GM12878 (cell line): ENCODE measurements around the gene FERMT1. TPM values are rescaled to one million over a fixed set of nuclear protein-coding genes. Genes with fewer than 3 reads are reported as not detected.

Experiments used
- BCL11A ChIP-seq: IDR thresholded peaks from 2 replicates; pipeline ENCODE4 v1.6.1; 2011; ENCODE audit warnings: low read depth, low read length
- BCLAF1 ChIP-seq: fragments of 450-650 bp; IDR thresholded peaks from 2 replicates; pipeline ENCODE4 v1.6.1; 2017; ENCODE audit warnings: antibody characterized with exemption, mild to moderate bottlenecking, moderate library complexity
- ELK1 ChIP-seq: IDR thresholded peaks from 2 replicates; pipeline ENCODE4 v1.6.1; 2012; ENCODE audit warnings: low read depth, low read length, improper control_type of control experiment
- MXI1 ChIP-seq: fragments of 150-350 bp; IDR thresholded peaks from 2 replicates; pipeline ENCODE4 v1.6.1; 2011; ENCODE audit warnings: low read depth, mild to moderate bottlenecking, inconsistent platforms, low read length, improper control_type of control experiment
- NKRF ChIP-seq: fragments of 450-650 bp; conservative IDR thresholded peaks from 2 replicates; pipeline ENCODE4 v1.6.1; 2017; ENCODE audit warnings: mild to moderate bottlenecking, moderate library complexity
- SUZ12 ChIP-seq: fragments of 200-600 bp; sonication (generic); IDR thresholded peaks from one replicate; pipeline ENCODE4 v1.6.1; 2018; ENCODE audit warnings: antibody characterized with exemption, mild to moderate bottlenecking; ENCODE audit not compliant: unreplicated experiment
- polyA plus RNA-seq, 11 experiments: library from polyadenylated mRNA; depleted of rRNA in 4 of 11; unstranded in 6 of 11; stranded (reverse) in 5 of 11; fragments of >200 nt; fragmentation: Nextera tagmentation in 4 of 11; fragmentation: Illumina TruSeq in 1 of 11; extraction: Ambion mirVana in 4 of 11; extraction: Trizol in 1 of 11; gene quantifications; 1 replicate in 1 of 11; 2 replicates in 10 of 11; pipeline versions ENCODE4 v1.2.1 to v1.2.3, GENCODE V29; 2011 to 2016; ENCODE audit warnings: inconsistent platforms in 2 of 11, missing spikeins in 2 of 11, low read depth in 1 of 11
- total RNA-seq, 4 experiments: library from RNA; depleted of rRNA in 3 of 4; stranded (reverse); fragments of >200 nt in 3 of 4; fragmentation: Illumina TruSeq in 1 of 4; extraction: Trizol in 1 of 4; gene quantifications; 2 replicates each; pipeline versions ENCODE4 v1.2.1 to v1.2.3, GENCODE V29; 2013 to 2021

The FERMT1 gene
- total and polyA plus RNA-seq, 10 of the 15 experiments (the other 5 are each of a cell fraction or from before 2014, with no cell fraction given) = 0.04 to 3.1 (median 0.45) TPM

- no peak for TF ChIP-seq NKRF
- TF ChIP-seq ELK1 = no peak
- no peak for TF ChIP-seq SUZ12
- no peak for TF ChIP-seq BCL11A
- TF ChIP-seq BCLAF1 = no peak
- TF ChIP-seq MXI1 = no peak
These were observed 36.0 kb downstream of the FERMT1 start (continued) for GRCh38 chr20:6086868-6087267.
